Measurements from ENCODE around the gene LZTS3. TPM values are rescaled to one million over a fixed set of nuclear protein-coding genes. Genes with fewer than 3 reads are reported as not detected.

LZTS3 gene
- total and polyA plus RNA-seq, 10 of the 15 experiments (the other 5 are each of a cell fraction or from before 2014, with no cell fraction given), result 0.03 to 0.90 (median 0.22) TPM

GRCh38 chr20:3166913-3167342, 6.4 kb downstream of the LZTS3 start:
- intact Hi-C loops (cut with micrococcal nuclease; ENCODE audit: unreplicated experiment), result no loop called here
- no peak for DNase-seq (ENCODE audit: low read depth, low spot score)
- no peak for ATAC-seq
- ChIA-PET CTCF (no interaction called here), RAD21 (ENCODE audit: unreplicated experiment) (no interaction called here), POLR2A (no interaction called here), SMC1A (ENCODE audit: uncharacterized antibody, unreplicated experiment) (no interaction called here)
- WGBS (ENCODE audit: insufficient coverage, insufficient replicate concordance, low lambda C conversion rate, missing lambda C conversion rate), result 49% methylated on average over 15 of the region's 16 CpGs
- Histone ChIP-seq H3K27ac (ENCODE audit: control insufficient read depth, insufficient read depth) (no peak overlapping the region), H3K4me1 (ENCODE audit: control insufficient read depth, insufficient read depth, low read length) (no peaks in the 10 kb centered on the region), H3K9me3 (replicated peaks; ENCODE audit: control insufficient read depth, insufficient read depth, low read length) (no peaks in the 10 kb centered on the region), H3K27me3 (replicated peaks in 1 of 2; ENCODE audit: control insufficient read depth in 2 of 2, insufficient read depth in 2 of 2, low read length in 1 of 2) (peaks cover 1 to 3% of the 10 kb centered on the region in 2 experiments; a peak in 3 of 4 replicates), H4K20me1 (ENCODE audit: control insufficient read depth, insufficient read depth) (no peaks in the 10 kb centered on the region), H3K4me2 (ENCODE audit: control insufficient read depth, insufficient read depth) (no peak overlapping the region), H3K79me2 (ENCODE audit: control insufficient read depth, insufficient read depth, low read length) (no peaks in the 10 kb centered on the region), H3K36me3 (ENCODE audit: control insufficient read depth in 2 of 2, insufficient read depth in 2 of 2, low read length in 1 of 2) (no peaks in the 10 kb centered on the region), H3K4me3 (no peak overlapping the region), H2AFZ (ENCODE audit: control insufficient read depth, low read depth, low read length) (no peak overlapping the region), H3K9ac (ENCODE audit: control insufficient read depth, insufficient read depth, low read length) (no peak overlapping the region)
- FAIRE-seq, result no peak
- TF ChIP-seq EZH2 (IDR thresholded peaks at IDR 0.05; ENCODE audit: borderline replicate concordance, control insufficient read depth, low read depth, low read length) (no peak), ESRRA (IDR thresholded peaks at IDR 0.05; ENCODE audit: low read length) (no peak), SP1 (IDR thresholded peaks at IDR 0.05; ENCODE audit: low read depth, low read length) (no peak), ATF7 (IDR thresholded peaks at IDR 0.05; ENCODE audit: low read depth) (no peak), BCL11A (IDR thresholded peaks at IDR 0.05; ENCODE audit: low read depth, low read length) (no peak), BCL3 (IDR thresholded peaks at IDR 0.05; ENCODE audit: borderline replicate concordance, insufficient read depth, low read depth, low read length, poor library complexity, severe bottlenecking) (no peak), REST (IDR thresholded peaks at IDR 0.05; ENCODE audit: low read depth, low read length) (no peak), NR2F1 (conservative IDR thresholded peaks at IDR 0.05) (no peak)
- no TSS peak for BruUV-seq (replicated peaks)
- in situ Hi-C loops (cut with MboI), result no loop called here
